H1 (cell line): ENCODE measurements around the gene ATP5F1A. TPM values are rescaled to one million over a fixed set of nuclear protein-coding genes. Genes with fewer than 3 reads are reported as not detected.

ENCODE experiments used
- BACH1 ChIP-seq: IDR thresholded peaks from 2 replicates; pipeline ENCODE4 v1.6.1; 2012; ENCODE audit warnings: low read length, improper control_type of control experiment
- CEBPB ChIP-seq: IDR thresholded peaks from 2 replicates; pipeline ENCODE4 v1.6.1; 2012; ENCODE audit warnings: low read depth, low read length
- CREB1 ChIP-seq: IDR thresholded peaks from 2 replicates; pipeline ENCODE4 v1.6.1; 2012; ENCODE audit warnings: inconsistent platforms
- POU5F1 ChIP-seq: IDR thresholded peaks from 2 replicates; pipeline ENCODE4 v1.6.1; 2011; ENCODE audit warnings: low read depth, mild to moderate bottlenecking, low read length, moderate library complexity
- RXRA ChIP-seq: IDR thresholded peaks from 2 replicates; pipeline ENCODE4 v1.6.1; 2011; ENCODE audit warnings: low read depth, mild to moderate bottlenecking, low read length, moderate library complexity; ENCODE audit not compliant: insufficient read depth
- SAP30 ChIP-seq: fragments of 300-600 bp; sonication (generic); IDR thresholded peaks from 2 replicates; pipeline ENCODE4 v1.7.1; 2012; ENCODE audit warnings: low read length, moderate library complexity, mild to moderate bottlenecking, inconsistent platforms; ENCODE audit not compliant: insufficient read depth, insufficient replicate concordance
- SIRT6 ChIP-seq: IDR thresholded peaks from one replicate; pipeline ENCODE4 v1.7.1; 2012; ENCODE audit warnings: low read length, inconsistent platforms
- SP4 ChIP-seq: IDR thresholded peaks from 2 replicates; pipeline ENCODE4 v1.6.1; 2012; ENCODE audit warnings: low read length, inconsistent platforms
- ZNF274 ChIP-seq: IDR thresholded peaks from 2 replicates; pipeline ENCODE4 v1.7.0; 2012; ENCODE audit warnings: low read length, borderline replicate concordance; ENCODE audit errors: extremely low read depth
- polyA plus RNA-seq, 7 experiments: library from polyadenylated mRNA; depleted of rRNA in 3 of 7; stranded (reverse) in 5 of 7; unstranded in 2 of 7; fragments of >200 nt in 5 of 7; fragments of 200-250 nt in 2 of 7; gene quantifications; 1 replicate in 5 of 7; 2 replicates in 1 of 7; 4 replicates in 1 of 7; pipeline versions ENCODE4 v1.2.1 to v1.2.3, GENCODE V29; 2011 to 2013; ENCODE audit warnings: missing spikeins in 2 of 7, mixed read lengths in 2 of 7
- total RNA-seq: library from RNA; stranded (reverse); fragmentation: NEBNext Ultra II Directional; extraction: Animal tissue kit (Norgen Biotek cat#: 25700); gene quantifications from 2 replicates; pipeline ENCODE4 v1.2.1, GENCODE V29; 2021

Gene ATP5F1A
- total and polyA plus RNA-seq, 2 of the 8 experiments (the other 6 are each of a cell fraction or from before 2014, with no cell fraction given) = 685 to 970 TPM

DNA sequence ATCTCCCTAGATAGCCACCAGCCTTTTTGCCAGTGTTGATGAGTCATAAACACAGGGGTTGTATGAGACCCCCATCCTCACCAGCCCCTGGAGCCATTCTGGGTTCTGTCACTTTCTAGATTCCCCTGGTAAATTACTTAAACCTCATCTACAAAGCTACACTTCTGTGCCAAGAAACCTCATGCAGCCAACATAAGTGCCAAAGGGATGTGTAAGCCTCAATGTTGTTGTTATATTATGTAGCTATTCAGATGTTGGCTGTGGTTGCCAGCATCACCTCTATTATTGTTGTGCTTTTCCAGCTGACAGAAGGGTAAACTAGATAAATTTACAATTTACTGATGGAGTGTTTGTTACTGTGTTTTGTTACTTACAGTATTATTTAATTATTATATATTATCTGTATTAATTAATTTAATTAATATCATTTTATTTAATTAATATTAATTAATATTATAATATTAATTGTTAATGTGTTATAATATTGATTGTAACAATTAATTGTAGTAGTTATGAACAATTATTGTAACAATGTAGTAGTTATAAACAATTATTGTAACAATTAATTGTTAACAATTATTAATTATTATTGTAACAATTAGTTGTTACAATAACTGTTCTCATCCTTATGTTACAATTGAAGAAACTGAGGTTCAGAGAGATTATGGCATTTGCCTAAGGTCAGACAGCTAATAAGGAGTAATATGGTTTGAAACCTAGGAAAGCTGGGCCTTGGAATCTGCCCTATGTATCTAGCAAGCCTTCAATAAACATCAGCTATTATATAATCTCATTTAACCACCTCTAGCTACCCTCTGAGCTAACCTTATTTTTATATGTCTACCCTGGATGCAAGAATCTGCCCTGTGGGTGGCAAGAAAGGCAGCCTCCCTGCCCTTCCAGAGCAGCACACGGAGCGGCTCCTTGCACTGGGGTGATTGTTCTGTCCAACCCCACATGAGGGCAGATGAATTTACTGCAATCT lies 62.1 kb downstream of the ATP5F1A start (continued):
- TF ChIP-seq SAP30 (no peak), POU5F1 (no peak), SP4 (no peak), CREB1 (no peak), BACH1 (no peak), SIRT6 (no peak), CEBPB (no peak), ZNF274 (no peak), RXRA (no peak)
